DOHH2 (cell line): Measurements from ENCODE around the gene NUDT8.
"Not testable (repeated sequence)": the region's sequence is repeated elsewhere in the genome, so short reads cannot be mapped to it uniquely, and the experiment has no call there.

Source experiments
- H3F3A ChIP-seq: fragments of 200-600 bp; sonication (generic), shearing (Covaris generic); 2 replicates; pipeline ENCODE4 v1.6.0; 2016; ENCODE audit warnings: antibody characterized with exemption, mild to moderate bottlenecking; ENCODE audit not compliant: control insufficient read depth, insufficient read depth
- H3K27ac ChIP-seq: fragments of 200-600 bp; sonication (generic); 2 replicates; pipeline ENCODE4 v1.5.1; 2014; ENCODE audit warnings: low read depth, mild to moderate bottlenecking, low read length, moderate library complexity
- H3K27me3 ChIP-seq: fragments of 200-600 bp; sonication (generic); 2 replicates; pipeline ENCODE4 v1.6.1; 2014; ENCODE audit warnings: mild to moderate bottlenecking, low read length, mixed read lengths; ENCODE audit not compliant: control insufficient read depth
- H3K36me3 ChIP-seq: fragments of 200-600 bp; sonication (generic); 2 replicates; pipeline ENCODE4 v1.6.1; 2014; ENCODE audit warnings: mild to moderate bottlenecking, low read length, moderate library complexity, mixed read lengths; ENCODE audit not compliant: control insufficient read depth
- H3K4me1 ChIP-seq: fragments of 200-600 bp; sonication (generic); 2 replicates; pipeline ENCODE4 v1.6.1; 2014; ENCODE audit warnings: mild to moderate bottlenecking, low read length, mixed read lengths; ENCODE audit not compliant: control insufficient read depth
- H3K4me2 ChIP-seq: fragments of 200-600 bp; sonication (generic); 2 replicates; pipeline ENCODE4 v1.6.0; 2014; ENCODE audit warnings: mild to moderate bottlenecking, low read length, moderate library complexity
- H3K4me3 ChIP-seq: fragments of 200-600 bp; sonication (generic); 2 replicates; pipeline ENCODE4 v1.5.1; 2014; ENCODE audit warnings: mild to moderate bottlenecking, low read length, mixed read lengths
- H3K79me2 ChIP-seq: fragments of 200-600 bp; sonication (generic); 2 replicates; pipeline ENCODE4 v1.6.1; 2014; ENCODE audit warnings: mild to moderate bottlenecking, low read length, mixed read lengths; ENCODE audit not compliant: control insufficient read depth
- H3K9me2 ChIP-seq: fragments of 200-600 bp; sonication (generic); replicated peaks from 2 replicates; pipeline ENCODE4 v1.6.1; 2014; ENCODE audit warnings: mild to moderate bottlenecking, low read length, mixed read lengths; ENCODE audit not compliant: control insufficient read depth
- H3K9me3 ChIP-seq: fragments of 200-600 bp; sonication (generic); 2 replicates; pipeline ENCODE4 v1.6.1; 2014; ENCODE audit warnings: antibody characterized with exemption, low read length, mixed read lengths; ENCODE audit not compliant: control insufficient read depth, insufficient read depth
- H4K20me1 ChIP-seq: fragments of 200-600 bp; sonication (generic); 2 replicates; pipeline ENCODE4 v1.6.0; 2014; ENCODE audit warnings: low read depth, mild to moderate bottlenecking, antibody characterized with exemption, low read length, moderate library complexity; ENCODE audit not compliant: control insufficient read depth, insufficient read depth
- CTCF ChIP-seq: fragments of 200-600 bp; sonication (generic); IDR thresholded peaks from one replicate; pipeline ENCODE4 v1.5.1; 2014; ENCODE audit warnings: antibody characterized with exemption, mild to moderate bottlenecking, low read depth, low read length; ENCODE audit not compliant: poor library complexity, severe bottlenecking
- EZH2phosphoT487 ChIP-seq: fragments of 200-600 bp; sonication (generic); IDR thresholded peaks from 2 replicates; pipeline ENCODE4 v1.6.1; 2017; ENCODE audit warnings: borderline replicate concordance, mild to moderate bottlenecking, antibody characterized with exemption, low read length, moderate library complexity, mixed read lengths

The NUDT8 gene

GRCh38 chr11:67662835-67663531 is 33.2 kb upstream of the NUDT8 start:
- H4K20me1 ChIP-seq, result no peaks in the 10 kb centered on the region
- no peaks in the 10 kb centered on the region for H3K9me2 ChIP-seq
- H3K9me3 ChIP-seq, result no peaks in the 10 kb centered on the region
- H3K4me2 ChIP-seq, result no peak overlapping the region
- peaks cover 17% of the 10 kb centered on the region for H3F3A ChIP-seq
- no peak overlapping the region for H3K4me3 ChIP-seq
- no peak overlapping the region for H3K27ac ChIP-seq
- H3K79me2 ChIP-seq, result no peaks in the 10 kb centered on the region
- no peaks in the 10 kb centered on the region for H3K27me3 ChIP-seq
- peaks cover 49% of the 10 kb centered on the region for H3K4me1 ChIP-seq
- no peak for TF ChIP-seq EZH2phosphoT487
- TF ChIP-seq CTCF, result no peak
- no peaks in the 10 kb centered on the region for H3K36me3 ChIP-seq

DNA sequence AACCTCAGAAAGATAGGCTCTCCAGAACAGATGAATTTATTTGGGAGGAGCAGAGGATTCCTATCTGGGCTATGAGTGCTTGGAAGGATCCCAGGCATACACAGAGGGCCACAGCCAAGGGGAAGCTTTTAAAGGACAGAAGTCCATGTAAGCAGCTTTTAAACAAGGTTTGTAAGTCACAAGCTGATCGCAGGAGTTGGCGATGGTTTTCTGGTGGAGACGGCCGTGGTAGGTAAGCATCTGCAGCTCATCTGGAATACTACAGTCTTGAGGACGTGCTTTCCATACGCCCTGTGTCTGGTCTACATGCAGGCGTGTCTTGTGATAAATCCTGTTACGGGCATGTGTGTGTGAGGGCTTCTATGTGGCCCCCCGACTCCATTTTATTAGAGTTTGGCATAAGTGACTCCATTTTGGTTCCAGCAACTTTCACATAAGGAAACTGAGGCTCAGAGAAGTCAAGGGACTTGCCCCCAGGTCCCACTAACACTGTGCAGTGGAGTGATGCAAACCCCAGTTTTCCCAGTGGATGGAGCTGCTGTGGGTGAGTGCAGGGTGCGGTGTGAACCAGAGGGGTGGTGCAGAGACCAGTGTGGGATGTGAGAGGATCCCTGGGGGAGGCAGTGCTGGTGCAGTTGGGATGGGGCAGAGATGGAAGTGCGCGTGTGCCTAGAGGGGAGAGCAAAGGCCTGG is 32.6 kb upstream of the NUDT8 start:
- Histone ChIP-seq H3K27me3 (no peaks in the 10 kb centered on the region), H3K4me3 (no peak overlapping the region), H4K20me1 (no peaks in the 10 kb centered on the region), H3K4me1 (peaks cover 49% of the 10 kb centered on the region), H3K79me2 (no peaks in the 10 kb centered on the region), H3K4me2 (no peak overlapping the region), H3K27ac (no peak overlapping the region), H3K9me3 (peaks cover 7% of the 10 kb centered on the region), H3K36me3 (peaks cover 6% of the 10 kb centered on the region), H3K9me2 (no peaks in the 10 kb centered on the region), H3F3A (peaks cover 24% of the 10 kb centered on the region)
- TF ChIP-seq EZH2phosphoT487 (no peak), CTCF (no peak)

DNA sequence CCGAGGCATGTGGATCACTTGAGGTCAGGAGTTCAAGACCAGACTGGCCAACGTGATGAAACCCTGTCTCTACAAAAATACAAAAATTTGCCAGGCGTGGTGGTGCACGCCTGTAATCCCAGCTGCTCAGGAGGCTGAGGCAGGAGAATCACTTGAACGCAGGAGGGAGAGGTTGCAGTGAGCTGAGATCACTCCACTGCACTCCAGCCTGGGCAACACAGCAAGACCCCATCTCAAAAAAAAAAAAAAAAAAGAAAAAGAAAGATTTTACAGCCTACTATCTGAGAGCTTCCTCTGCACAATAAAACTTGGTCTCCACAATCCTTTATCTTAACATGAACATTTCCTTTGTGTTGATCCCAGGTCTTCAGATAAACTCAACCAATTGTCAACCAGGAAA is 31.0 kb upstream of the NUDT8 start:
- H3K27ac ChIP-seq, H3K79me2 ChIP-seq, H3K4me3 ChIP-seq, H3K27me3 ChIP-seq, H4K20me1 ChIP-seq, H3K9me2 ChIP-seq, H3K4me2 ChIP-seq: not testable (repeated sequence)
- H3K9me3 ChIP-seq, result peaks cover 21% of the 10 kb centered on the region
- peaks cover 34% of the 10 kb centered on the region for H3K4me1 ChIP-seq
- peaks cover 27% of the 10 kb centered on the region for H3F3A ChIP-seq
- peaks cover 15% of the 10 kb centered on the region for H3K36me3 ChIP-seq

- peak overlapping the region; percentile 53 for H3K4me3 ChIP-seq
- H3K4me2 ChIP-seq, result peak overlapping the region; percentile 73
- H3K9me3 ChIP-seq, result peaks cover 23% of the 10 kb centered on the region
- not testable (repeated sequence) for H4K20me1 ChIP-seq, H3K9me2 ChIP-seq, H3K27me3 ChIP-seq, H3K79me2 ChIP-seq
- H3K27ac ChIP-seq, result peak overlapping the region; percentile 95
- H3K4me1 ChIP-seq, result peaks cover 34% of the 10 kb centered on the region
- H3K36me3 ChIP-seq, result peaks cover 21% of the 10 kb centered on the region
- H3F3A ChIP-seq, result peaks cover 27% of the 10 kb centered on the region
Observed at GRCh38 chr11:67659651-67660165, 30.0 kb upstream of the NUDT8 start.
